Epithelial cell of proximal tubule (primary cell): ENCODE data around the gene BICD2. TPM values are rescaled to one million over a fixed set of nuclear protein-coding genes. Genes with fewer than 3 reads are reported as not detected.

ENCODE experiments used
- DNase-seq: peaks from one replicate; pipeline ENCODE4 v3.0.0-alpha.2; 2011; ENCODE audit warnings: low read depth
- H3K4me3 ChIP-seq: 2 replicates; pipeline ENCODE4 v1.5.1; 2011; ENCODE audit warnings: low read depth, mild to moderate bottlenecking, low read length
- CTCF ChIP-seq: conservative IDR thresholded peaks from 2 replicates; pipeline ENCODE4 v1.5.1; 2012; ENCODE audit warnings: low read depth, mild to moderate bottlenecking, low read length
- total RNA-seq: library from RNA; depleted of rRNA; stranded (reverse); fragments of >200 nt; gene quantifications from 2 replicates; pipeline ENCODE4 v1.2.3, GENCODE V29; 2015

Gene BICD2
- total RNA-seq, 1 donor from 2014 or later: 32.2 TPM

GRCh38 chr9:92762781-92763708, 1.6 kb downstream of the BICD2 start:
- H3K4me3 ChIP-seq: peak overlapping the region; percentile 95
- no peak for TF ChIP-seq CTCF
- no peak for DNase-seq

GRCh38 chr9:92762196-92762595, 2.4 kb downstream of the BICD2 start:
- no peak for TF ChIP-seq CTCF
- H3K4me3 ChIP-seq: no peak overlapping the region
- no peak for DNase-seq

GRCh38 chr9:92761686-92762085, 2.9 kb downstream of the BICD2 start:
- no peak for DNase-seq
- TF ChIP-seq CTCF: no peak
- no peak overlapping the region for H3K4me3 ChIP-seq

GRCh38 chr9:92760494-92760893, 4.1 kb downstream of the BICD2 start:
- DNase-seq: no peak
- H3K4me3 ChIP-seq: no peak overlapping the region
- no peak for TF ChIP-seq CTCF

GRCh38 chr9:92760070-92760469, 4.6 kb downstream of the BICD2 start:
- TF ChIP-seq CTCF: no peak
- no peak overlapping the region for H3K4me3 ChIP-seq
- no peak for DNase-seq

- TF ChIP-seq CTCF: no peak
- H3K4me3 ChIP-seq: no peak overlapping the region
- DNase-seq: no peak
These were observed 5.2 kb downstream of the BICD2 start for GRCh38 chr9:92759446-92759845.

- H3K4me3 ChIP-seq: no peak overlapping the region
- TF ChIP-seq CTCF: no peak
- no peak for DNase-seq
These were observed 7.8 kb downstream of the BICD2 start for GRCh38 chr9:92756792-92757191.
